GM19324 (cell line): ENCODE data around the gene IMPDH2.

Experiments
- ATAC-seq: cut with Tn5 transposase; IDR thresholded peaks from one replicate; pipeline ENCODE4 v1.9.1; 2021; ENCODE audit warnings: mild to moderate bottlenecking, moderate library complexity; ENCODE audit not compliant: unreplicated experiment, low FRiP score

Gene IMPDH2

GRCh38 chr3:48984663-48985062 lies 44.5 kb downstream of the IMPDH2 start:
- no peak for ATAC-seq

GRCh38 chr3:48983096-48983495 lies 46.1 kb downstream of the IMPDH2 start:
- no peak for ATAC-seq

GRCh38 chr3:48982686-48983085 lies 46.5 kb downstream of the IMPDH2 start:
- ATAC-seq: no peak

- ATAC-seq: no peak
Observed at GRCh38 chr3:48982016-48982415, 47.2 kb downstream of the IMPDH2 start.

GRCh38 chr3:48980295-48980694 lies 48.9 kb downstream of the IMPDH2 start:
- no peak for ATAC-seq

GRCh38 chr3:48979451-48979850 lies 49.7 kb downstream of the IMPDH2 start:
- no peak for ATAC-seq
